ENCODE results near the gene TOR1AIP1. TPM values are rescaled to one million over a fixed set of nuclear protein-coding genes. Genes with fewer than 3 reads are reported as not detected.

Gene TOR1AIP1
- total RNA-seq, 1 donor from 2014 or later = 19.6 TPM

Other genes starting within 250 kb of the TOR1AIP1 start
- 0.41 TPM for gene FAM163A, start 139.0 kb upstream of the TOR1AIP1 start, total RNA-seq
- 50.5 TPM for gene TOR1AIP2, start 4.5 kb upstream of the TOR1AIP1 start, total RNA-seq
- 111 TPM for gene CEP350, start 72.5 kb downstream of the TOR1AIP1 start, total RNA-seq

Data from frontal cortex (tissue), 1 donor.